Endothelial cell of umbilical vein (primary cell): ENCODE results near the gene TSPAN8. TPM values are rescaled to one million over a fixed set of nuclear protein-coding genes. Genes with fewer than 3 reads are reported as not detected.

Experiments used
- BruUV-seq: library from RNA; stranded (reverse); fragments of 400-500 nt; replicated peaks from 2 replicates; lab custom pipeline; 2021; lab: Mats Ljungman, UMichigan
- CTCF ChIA-PET: fragments of 300-600, 350-600 bp; sonication (Branson Sonifier 250); formaldehyde crosslinking; loops from one replicate; lab custom pipeline; 2021; ENCODE audit warnings: antibody characterized with exemption, inconsistent platforms; lab: Charles Lee
- POLR2A ChIA-PET: fragments of 300-600, 350-600 bp; sonication (Branson Sonifier 250); formaldehyde crosslinking; loops from one replicate; lab custom pipeline; 2021; ENCODE audit warnings: antibody characterized with exemption, inconsistent platforms; lab: Charles Lee
- DNase-seq: peaks from one replicate; pipeline ENCODE4 v3.0.0-alpha.2; 2011; ENCODE audit warnings: low read depth, low spot score
- FAIRE-seq: peaks from 2 replicates; lab custom pipeline; 2011; peaks lifted over from hg19 to GRCh38; lab: Jason Lieb, UNC
- H2AFZ ChIP-seq: 2 replicates; pipeline ENCODE4 v1.6.0; 2012; ENCODE audit warnings: low read depth, low read length, control low read depth, inconsistent platforms
- H3K27ac ChIP-seq: 2 replicates; pipeline ENCODE4 v1.5.1; 2011; ENCODE audit warnings: low read depth, mild to moderate bottlenecking, control low read depth, low read length, moderate library complexity; ENCODE audit not compliant: insufficient read depth
- H3K27me3 ChIP-seq, 2 experiments: 2 replicates each; pipeline versions ENCODE4 v1.6.0 to v1.6.1; 2011; ENCODE audit warnings: low read length in 2 of 2, mixed read lengths in 1 of 2; ENCODE audit not compliant: control insufficient read depth in 2 of 2, insufficient read depth in 2 of 2
- H3K36me3 ChIP-seq, 2 experiments: 2 replicates in 1 of 2; 3 replicates in 1 of 2; pipeline ENCODE4 v1.5.1; 2011; ENCODE audit warnings: low read length in 2 of 2, mild to moderate bottlenecking in 1 of 2, moderate library complexity in 1 of 2; ENCODE audit not compliant: control insufficient read depth in 2 of 2, insufficient read depth in 2 of 2; ENCODE audit errors: extremely low read depth in 1 of 2
- H3K4me1 ChIP-seq: 3 replicates; pipeline ENCODE4 v1.5.1; 2011; ENCODE audit warnings: mild to moderate bottlenecking, low read length; ENCODE audit not compliant: control insufficient read depth, insufficient read depth; ENCODE audit errors: extremely low read depth
- H3K4me2 ChIP-seq: 2 replicates; pipeline ENCODE4 v1.6.1; 2011; ENCODE audit warnings: low read length, control low read depth, mixed read lengths; ENCODE audit not compliant: insufficient read depth
- H3K4me3 ChIP-seq, 3 experiments: fragments of 200-600 bp in 1 of 3; sonication (generic), shearing (Covaris generic) in 1 of 3; replicated peaks in 1 of 3; 2 replicates each; pipeline ENCODE4 v1.5.1; 2011 to 2016; ENCODE audit warnings: control low read depth in 3 of 3, low read length in 3 of 3, mild to moderate bottlenecking in 2 of 3, inconsistent platforms in 1 of 3, low read depth in 1 of 3, moderate library complexity in 1 of 3; ENCODE audit not compliant: insufficient read depth in 1 of 3
- H3K79me2 ChIP-seq: 2 replicates; pipeline ENCODE4 v1.6.0; 2012; ENCODE audit warnings: low read length, inconsistent platforms; ENCODE audit not compliant: control insufficient read depth, insufficient read depth
- H3K9ac ChIP-seq: replicated peaks from 2 replicates; pipeline ENCODE3; 2011; ENCODE audit warnings: low read length, control low read depth; ENCODE audit not compliant: insufficient read depth; ENCODE audit errors: extremely low read depth
- H3K9me1 ChIP-seq: replicated peaks from 3 replicates; pipeline ENCODE4 v1.6.0; 2011; ENCODE audit warnings: mild to moderate bottlenecking, low read length; ENCODE audit not compliant: control insufficient read depth, insufficient read depth; ENCODE audit errors: extremely low read depth
- H3K9me3 ChIP-seq: replicated peaks from 2 replicates; pipeline ENCODE4 v1.5.1; 2012; ENCODE audit warnings: low read length, inconsistent platforms; ENCODE audit not compliant: control insufficient read depth, insufficient read depth
- H4K20me1 ChIP-seq: replicated peaks from 2 replicates; pipeline ENCODE3; 2011; ENCODE audit warnings: mild to moderate bottlenecking, low read length; ENCODE audit not compliant: control insufficient read depth, insufficient read depth; ENCODE audit errors: extremely low read depth
- CTCF ChIP-seq, 2 donors: IDR thresholded peaks; 1 replicate in 1 of 2; 2 replicates in 1 of 2; pipeline ENCODE4 v1.5.1; 2011; ENCODE audit warnings: low read length in 2 of 2, mild to moderate bottlenecking in 2 of 2, moderate library complexity in 2 of 2, control low read depth in 1 of 2, inconsistent platforms in 1 of 2, low read depth in 1 of 2; ENCODE audit not compliant: insufficient read depth in 1 of 2; ENCODE audit errors: extremely low read depth in 1 of 2
- EZH2 ChIP-seq: IDR thresholded peaks from 2 replicates; pipeline ENCODE4 v1.6.1; 2012; ENCODE audit warnings: borderline replicate concordance, low read depth, mild to moderate bottlenecking, moderate library complexity, low read length, inconsistent platforms; ENCODE audit not compliant: severe bottlenecking
- FOS ChIP-seq: IDR thresholded peaks from 2 replicates; pipeline ENCODE4 v1.6.1; 2011; ENCODE audit warnings: mild to moderate bottlenecking, low read length, moderate library complexity, borderline replicate concordance; ENCODE audit not compliant: insufficient read depth
- GATA2 ChIP-seq: IDR thresholded peaks from 2 replicates; pipeline ENCODE4 v1.7.0; 2011; ENCODE audit warnings: low read depth, mild to moderate bottlenecking, moderate library complexity, mixed read lengths, low read length; ENCODE audit not compliant: insufficient read length, insufficient read depth
- JUN ChIP-seq: IDR thresholded peaks from 2 replicates; pipeline ENCODE4 v1.6.1; 2011; ENCODE audit warnings: borderline replicate concordance, low read depth; ENCODE audit not compliant: insufficient read length, insufficient read depth
- MAX ChIP-seq: IDR thresholded peaks from 2 replicates; pipeline ENCODE4 v1.6.1; 2011; ENCODE audit not compliant: insufficient read depth, insufficient read length
- MYC ChIP-seq: IDR thresholded peaks from one replicate; pipeline ENCODE4 v1.6.1; 2011; ENCODE audit warnings: mild to moderate bottlenecking, low read depth, low read length
- POLR2A ChIP-seq: IDR thresholded peaks from 2 replicates; pipeline ENCODE4 v1.6.1; 2012; ENCODE audit warnings: low read depth, mild to moderate bottlenecking, control low read depth, low read length
- POLR2AphosphoS5 ChIP-seq: IDR thresholded peaks from 2 replicates; pipeline ENCODE4 v1.6.1; 2012; ENCODE audit warnings: low read depth, mild to moderate bottlenecking, control low read depth, low read length, moderate library complexity; ENCODE audit not compliant: insufficient read depth
- dilution Hi-C: fragments of 300-500 bp; cut with MboI; formaldehyde crosslinking; loops from one replicate; pipeline ENCODE4 v1.15.0; 2019; ENCODE audit warnings: low sequenced_read_pairs; ENCODE audit not compliant: extremely low pct_ligation_motif_present
- intact Hi-C: fragments of 100-400 bp; cut with micrococcal nuclease; formaldehyde crosslinking; loops from one replicate; pipeline ENCODE4 v1.10.0; 2022
- polyA plus RNA-seq, 4 experiments: library from polyadenylated mRNA; depleted of rRNA in 3 of 4; stranded (reverse) in 3 of 4; unstranded in 1 of 4; fragments of >200 nt; gene quantifications; 2 replicates each; pipeline versions ENCODE4 v1.2.1 to v1.2.3, GENCODE V29; 2011 to 2012; ENCODE audit warnings: missing spikeins in 1 of 4
- total RNA-seq: library from RNA; stranded (reverse); gene quantifications from 2 replicates; pipeline ENCODE4 v1.2.3, GENCODE V29; 2021

The TSPAN8 gene
- total and polyA plus RNA-seq, 2 donors (not counting 3 experiments of a cell fraction or from before 2014, with no cell fraction given), result 1.2 to 1.6 TPM

GRCh38 chr12:71141378-71141926, 16.3 kb downstream of the TSPAN8 start:
- no peak for FAIRE-seq
- no peak for DNase-seq
- intact Hi-C loops, result no loop called here
- no peak overlapping the region for H3K27ac ChIP-seq
- TF ChIP-seq MYC (no peak), POLR2AphosphoS5 (no peak), CTCF (IDR thresholded peaks at IDR 0.05; ENCODE audit: extremely low read depth in 1 of 2, insufficient read depth in 1 of 2, low read depth in 1 of 2, low read length in 2 of 2) (no peak), FOS (no peak), JUN (no peak), MAX (no peak), POLR2A (no peak), GATA2 (no peak), EZH2 (no peak)
- ChIA-PET POLR2A (no interaction called here), CTCF (no interaction called here)
- H3K27me3 ChIP-seq, result no peaks in the 10 kb centered on the region
- H3K4me1 ChIP-seq, result no peaks in the 10 kb centered on the region
- dilution Hi-C loops, result no loop called here
- no peaks in the 10 kb centered on the region for H3K9me1 ChIP-seq
- no TSS peak for BruUV-seq
- H4K20me1 ChIP-seq, result no peaks in the 10 kb centered on the region
- H3K9me3 ChIP-seq, result no peaks in the 10 kb centered on the region
- H3K4me2 ChIP-seq, result no peak overlapping the region
- H3K9ac ChIP-seq, result no peak overlapping the region
- no peak overlapping the region for H3K4me3 ChIP-seq
- H3K36me3 ChIP-seq, result no peaks in the 10 kb centered on the region
- H3K79me2 ChIP-seq, result no peaks in the 10 kb centered on the region
- no peak overlapping the region for H2AFZ ChIP-seq
